Measurements from ENCODE around the gene GMDS.
A peak's percentile ranks its signal among the peaks of the same experiment; 100 is the strongest.

The GMDS gene

DNA sequence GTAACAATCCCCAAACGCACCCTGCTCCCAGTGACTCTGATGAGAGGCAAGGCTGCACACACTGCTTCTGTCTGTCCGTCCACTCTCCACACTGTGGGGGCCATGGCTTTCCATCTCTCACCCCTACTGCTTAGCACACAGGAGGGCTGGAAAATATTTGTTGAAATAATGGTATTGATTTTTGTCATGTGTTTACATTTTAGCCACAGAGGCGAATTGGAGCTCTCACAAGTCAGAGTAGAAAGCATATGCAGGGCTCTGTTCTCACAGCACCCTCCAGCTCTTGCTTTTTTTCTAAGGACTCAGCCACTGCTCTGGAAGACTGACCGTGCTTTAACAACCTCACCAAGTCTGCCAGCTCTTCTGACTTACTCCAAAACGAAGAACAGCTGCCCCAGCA lies 273.8 kb downstream of the GMDS start:
- WGBS (ENCODE audit: extremely low coverage, insufficient coverage, insufficient read length): no CpG with 5 or more reads among the region's 5 CpGs
- no peak overlapping the region for H3K4me3 ChIP-seq (ENCODE audit: low read depth, low read length)
- H2BK120ac ChIP-seq (ENCODE audit: insufficient read depth, low read length, poor library complexity): no peak overlapping the region
- peak overlapping the region; percentile 68 for H3K14ac ChIP-seq (ENCODE audit: low read length)
- H3K23ac ChIP-seq (ENCODE audit: low read length): peak overlapping the region; percentile 30
- H4K12ac ChIP-seq (ENCODE audit: low read depth, low read length): no peak overlapping the region
- H3K18ac ChIP-seq (ENCODE audit: low read length): no peak overlapping the region
- H3K4me1 ChIP-seq (ENCODE audit: control insufficient read depth in 1 of 2, insufficient read depth in 2 of 2, low read length in 2 of 2): peaks cover 2 to 5% of the 10 kb centered on the region in 2 experiments
- peak overlapping the region; percentile 34 for H2AK5ac ChIP-seq (ENCODE audit: low read length)
- H2BK5ac ChIP-seq (ENCODE audit: low read depth, low read length, poor library complexity): no peak overlapping the region
- H3K4me2 ChIP-seq (ENCODE audit: low read length): no peak overlapping the region
- no peak overlapping the region for H4K8ac ChIP-seq (ENCODE audit: low read depth, low read length)
- H3K9me3 ChIP-seq (ENCODE audit: insufficient read depth, low read depth, low read length): no peaks in the 10 kb centered on the region
- H3K4ac ChIP-seq (ENCODE audit: low read depth, low read length): no peak overlapping the region
- H3K79me2 ChIP-seq (ENCODE audit: control insufficient read depth, insufficient read depth, low read length, poor library complexity): peaks cover 2% of the 10 kb centered on the region
- H2BK12ac ChIP-seq (ENCODE audit: low read length): peak overlapping the region; percentile 45
- no peak overlapping the region for H3K27ac ChIP-seq (ENCODE audit: low read depth, low read length)
- H2AFZ ChIP-seq (ENCODE audit: insufficient read depth, low read length, poor library complexity): peak overlapping the region; percentile 39
- H3K36me3 ChIP-seq (ENCODE audit: control insufficient read depth in 1 of 2, insufficient read depth in 2 of 2, low read length in 2 of 2): no peaks in the 10 kb centered on the region
- H4K91ac ChIP-seq (ENCODE audit: low read depth, low read length): peak overlapping the region; percentile 22
- H3K27me3 ChIP-seq (ENCODE audit: insufficient read depth, low read length): no peaks in the 10 kb centered on the region
- no peak for DNase-seq
- peak overlapping the region; percentile 9 for H3K9ac ChIP-seq (ENCODE audit: low read length)
- H3K79me1 ChIP-seq (ENCODE audit: low read length): no peaks in the 10 kb centered on the region

- no CpG with 5 or more reads among the region's 8 CpGs for WGBS (ENCODE audit: extremely low coverage, insufficient coverage, insufficient read length)
- peaks cover 2% of the 10 kb centered on the region for H3K79me2 ChIP-seq (ENCODE audit: control insufficient read depth, insufficient read depth, low read length, poor library complexity)
Observed at GRCh38 chr6:1970151-1970561, 275.2 kb downstream of the GMDS start.

GRCh38 chr6:1966713-1967112 lies 278.7 kb downstream of the GMDS start:
- no peak overlapping the region for H4K8ac ChIP-seq (ENCODE audit: low read depth, low read length)
- H2BK5ac ChIP-seq (ENCODE audit: low read depth, low read length, poor library complexity): no peak overlapping the region
- H3K36me3 ChIP-seq (ENCODE audit: control insufficient read depth in 1 of 2, insufficient read depth in 2 of 2, low read length in 2 of 2): no peaks in the 10 kb centered on the region
- no peaks in the 10 kb centered on the region for H3K9me3 ChIP-seq (ENCODE audit: insufficient read depth, low read depth, low read length)
- H2BK12ac ChIP-seq (ENCODE audit: low read length): no peak overlapping the region
- H3K4ac ChIP-seq (ENCODE audit: low read depth, low read length): no peak overlapping the region
- H3K79me2 ChIP-seq (ENCODE audit: control insufficient read depth, insufficient read depth, low read length, poor library complexity): peaks cover 2% of the 10 kb centered on the region
- H2BK120ac ChIP-seq (ENCODE audit: insufficient read depth, low read length, poor library complexity): no peak overlapping the region
- no peak overlapping the region for H3K18ac ChIP-seq (ENCODE audit: low read length)
- H3K14ac ChIP-seq (ENCODE audit: low read length): no peak overlapping the region
- no peak overlapping the region for H3K4me2 ChIP-seq (ENCODE audit: low read length)
- H4K12ac ChIP-seq (ENCODE audit: low read depth, low read length): no peak overlapping the region
- H3K4me1 ChIP-seq (ENCODE audit: control insufficient read depth in 1 of 2, insufficient read depth in 2 of 2, low read length in 2 of 2): peaks cover 3 to 4% of the 10 kb centered on the region in 2 experiments
- no peak for DNase-seq
- H3K27ac ChIP-seq (ENCODE audit: low read depth, low read length): no peak overlapping the region
- no peak overlapping the region for H3K23ac ChIP-seq (ENCODE audit: low read length)
- H3K9ac ChIP-seq (ENCODE audit: low read length): no peak overlapping the region
- no peak overlapping the region for H2AFZ ChIP-seq (ENCODE audit: insufficient read depth, low read length, poor library complexity)
- H3K4me3 ChIP-seq (ENCODE audit: low read depth, low read length): no peak overlapping the region
- no peak overlapping the region for H4K91ac ChIP-seq (ENCODE audit: low read depth, low read length)
- WGBS (ENCODE audit: extremely low coverage, insufficient coverage, insufficient read length): no CpG with 5 or more reads among the region's 5 CpGs
- no peak overlapping the region for H2AK5ac ChIP-seq (ENCODE audit: low read length)
- H3K27me3 ChIP-seq (ENCODE audit: insufficient read depth, low read length): no peaks in the 10 kb centered on the region
- no peaks in the 10 kb centered on the region for H3K79me1 ChIP-seq (ENCODE audit: low read length)

More at GRCh38 chr6:1970151-1970561, 275.2 kb downstream of the GMDS start:
- no peak overlapping the region for H3K9ac ChIP-seq (ENCODE audit: low read length)
- H3K9me3 ChIP-seq (ENCODE audit: insufficient read depth, low read depth, low read length): no peaks in the 10 kb centered on the region
- H4K8ac ChIP-seq (ENCODE audit: low read depth, low read length): no peak overlapping the region
- H4K12ac ChIP-seq (ENCODE audit: low read depth, low read length): no peak overlapping the region
- H3K23ac ChIP-seq (ENCODE audit: low read length): peak overlapping the region; percentile 40
- no peak overlapping the region for H2AFZ ChIP-seq (ENCODE audit: insufficient read depth, low read length, poor library complexity)
- no peak overlapping the region for H3K14ac ChIP-seq (ENCODE audit: low read length)
- H3K27ac ChIP-seq (ENCODE audit: low read depth, low read length): no peak overlapping the region
- no peak overlapping the region for H3K4me2 ChIP-seq (ENCODE audit: low read length)
- H3K79me1 ChIP-seq (ENCODE audit: low read length): no peaks in the 10 kb centered on the region
- no peaks in the 10 kb centered on the region for H3K27me3 ChIP-seq (ENCODE audit: insufficient read depth, low read length)
- peak; percentile 35 to 64 for DNase-seq
- H2AK5ac ChIP-seq (ENCODE audit: low read length): no peak overlapping the region
- H4K91ac ChIP-seq (ENCODE audit: low read depth, low read length): no peak overlapping the region
- H2BK12ac ChIP-seq (ENCODE audit: low read length): no peak overlapping the region
- no peak overlapping the region for H2BK120ac ChIP-seq (ENCODE audit: insufficient read depth, low read length, poor library complexity)
- H3K4ac ChIP-seq (ENCODE audit: low read depth, low read length): no peak overlapping the region
- H3K18ac ChIP-seq (ENCODE audit: low read length): no peak overlapping the region
- H2BK5ac ChIP-seq (ENCODE audit: low read depth, low read length, poor library complexity): no peak overlapping the region
- no peak overlapping the region for H3K4me3 ChIP-seq (ENCODE audit: low read depth, low read length)
- H3K36me3 ChIP-seq (ENCODE audit: control insufficient read depth in 1 of 2, insufficient read depth in 2 of 2, low read length in 2 of 2): no peaks in the 10 kb centered on the region
- peaks cover 2 to 5% of the 10 kb centered on the region in 2 experiments for H3K4me1 ChIP-seq (ENCODE audit: control insufficient read depth in 1 of 2, insufficient read depth in 2 of 2, low read length in 2 of 2)

GRCh38 chr6:1965596-1966224 lies 279.7 kb downstream of the GMDS start:
- H2BK120ac ChIP-seq (ENCODE audit: insufficient read depth, low read length, poor library complexity): no peak overlapping the region
- H3K4ac ChIP-seq (ENCODE audit: low read depth, low read length): no peak overlapping the region
- H2AK5ac ChIP-seq (ENCODE audit: low read length): no peak overlapping the region
- no peak overlapping the region for H4K8ac ChIP-seq (ENCODE audit: low read depth, low read length)
- H3K27ac ChIP-seq (ENCODE audit: low read depth, low read length): no peak overlapping the region
- H4K91ac ChIP-seq (ENCODE audit: low read depth, low read length): no peak overlapping the region
- no peak overlapping the region for H3K18ac ChIP-seq (ENCODE audit: low read length)
- no peak overlapping the region for H4K12ac ChIP-seq (ENCODE audit: low read depth, low read length)
- H3K79me2 ChIP-seq (ENCODE audit: control insufficient read depth, insufficient read depth, low read length, poor library complexity): no peaks in the 10 kb centered on the region
- no peak for DNase-seq
- H2BK5ac ChIP-seq (ENCODE audit: low read depth, low read length, poor library complexity): no peak overlapping the region
- H2AFZ ChIP-seq (ENCODE audit: insufficient read depth, low read length, poor library complexity): no peak overlapping the region
- H3K4me2 ChIP-seq (ENCODE audit: low read length): no peak overlapping the region
- no peaks in the 10 kb centered on the region for H3K27me3 ChIP-seq (ENCODE audit: insufficient read depth, low read length)
- peaks cover 3% of the 10 kb centered on the region in 2 experiments for H3K4me1 ChIP-seq (ENCODE audit: control insufficient read depth in 1 of 2, insufficient read depth in 2 of 2, low read length in 2 of 2)
- no peak overlapping the region for H2BK12ac ChIP-seq (ENCODE audit: low read length)
- no peaks in the 10 kb centered on the region for H3K36me3 ChIP-seq (ENCODE audit: control insufficient read depth in 1 of 2, insufficient read depth in 2 of 2, low read length in 2 of 2)
- H3K9ac ChIP-seq (ENCODE audit: low read length): no peak overlapping the region
- no peak overlapping the region for H3K4me3 ChIP-seq (ENCODE audit: low read depth, low read length)
- H3K79me1 ChIP-seq (ENCODE audit: low read length): no peaks in the 10 kb centered on the region
- no peaks in the 10 kb centered on the region for H3K9me3 ChIP-seq (ENCODE audit: insufficient read depth, low read depth, low read length)
- no peak overlapping the region for H3K23ac ChIP-seq (ENCODE audit: low read length)
- no CpG with 5 or more reads among the region's 6 CpGs for WGBS (ENCODE audit: extremely low coverage, insufficient coverage, insufficient read length)
- no peak overlapping the region for H3K14ac ChIP-seq (ENCODE audit: low read length)
